ENCODE data around the gene VPREB3.

DNA sequence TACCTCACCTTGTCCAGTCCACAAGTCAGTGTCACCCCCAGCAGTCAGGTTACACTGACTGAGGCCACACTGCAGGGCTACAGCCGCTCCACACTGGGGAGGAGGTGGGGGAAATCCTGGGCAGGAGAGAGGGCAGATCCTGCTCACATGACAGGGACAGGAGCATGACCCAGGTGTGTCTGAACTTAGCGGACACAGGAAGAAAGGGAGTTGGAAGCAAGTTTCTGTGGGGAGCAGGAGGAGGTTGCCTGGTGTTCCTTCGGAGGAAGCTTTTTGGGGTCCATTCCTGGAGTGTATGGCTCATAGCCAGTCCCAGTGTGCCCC lies 24.3 kb upstream of the VPREB3 start:
- no peak for TF ChIP-seq EZH2 (IDR thresholded peaks at IDR 0.05; ENCODE audit: low read length)
- TF ChIP-seq, protein P1, sequence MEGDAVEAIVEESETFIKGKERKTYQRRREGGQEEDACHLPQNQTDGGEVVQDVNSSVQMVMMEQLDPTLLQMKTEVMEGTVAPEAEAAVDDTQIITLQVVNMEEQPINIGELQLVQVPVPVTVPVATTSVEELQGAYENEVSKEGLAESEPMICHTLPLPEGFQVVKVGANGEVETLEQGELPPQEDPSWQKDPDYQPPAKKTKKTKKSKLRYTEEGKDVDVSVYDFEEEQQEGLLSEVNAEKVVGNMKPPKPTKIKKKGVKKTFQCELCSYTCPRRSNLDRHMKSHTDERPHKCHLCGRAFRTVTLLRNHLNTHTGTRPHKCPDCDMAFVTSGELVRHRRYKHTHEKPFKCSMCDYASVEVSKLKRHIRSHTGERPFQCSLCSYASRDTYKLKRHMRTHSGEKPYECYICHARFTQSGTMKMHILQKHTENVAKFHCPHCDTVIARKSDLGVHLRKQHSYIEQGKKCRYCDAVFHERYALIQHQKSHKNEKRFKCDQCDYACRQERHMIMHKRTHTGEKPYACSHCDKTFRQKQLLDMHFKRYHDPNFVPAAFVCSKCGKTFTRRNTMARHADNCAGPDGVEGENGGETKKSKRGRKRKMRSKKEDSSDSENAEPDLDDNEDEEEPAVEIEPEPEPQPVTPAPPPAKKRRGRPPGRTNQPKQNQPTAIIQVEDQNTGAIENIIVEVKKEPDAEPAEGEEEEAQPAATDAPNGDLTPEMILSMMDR (optimal IDR thresholded peaks at IDR 0.05 in 1 of 3, IDR thresholded peaks at IDR 0.05 in 1 of 3, conservative IDR thresholded peaks at IDR 0.05 in 1 of 3; ENCODE audit: extremely low read depth in 1 of 3, insufficient read depth in 2 of 3, low read length in 3 of 3), result no peak
